ENCODE results near the gene PTPRH. TPM values are rescaled to one million over a fixed set of nuclear protein-coding genes. Genes with fewer than 3 reads are reported as not detected.

Gene PTPRH
- total RNA-seq, 1 donor from 2014 or later, result 1.0 TPM

- Mint-ChIP-seq H3K36me3 (ENCODE audit: low read depth, unreplicated experiment) (peaks cover 6% of the 10 kb centered on the region), H3K9me3 (ENCODE audit: unreplicated experiment) (peaks cover 3% of the 10 kb centered on the region), H3K27me3 (ENCODE audit: low read depth, unreplicated experiment) (peaks cover 43% of the 10 kb centered on the region), H3K4me3 (ENCODE audit: unreplicated experiment) (no peak overlapping the region), H3K4me1 (ENCODE audit: low read depth, unreplicated experiment) (no peaks in the 10 kb centered on the region), H3K27ac (ENCODE audit: unreplicated experiment) (no peak overlapping the region)
- H3K4me2 ChIP-seq (ENCODE audit: low read length), result no peak overlapping the region
- no peaks in the 10 kb centered on the region for H4K20me1 ChIP-seq (ENCODE audit: insufficient read depth, low read length)
- H3K9ac ChIP-seq (ENCODE audit: low read length), result no peak overlapping the region
- no peak for TF ChIP-seq EZH2 (IDR thresholded peaks at IDR 0.05; ENCODE audit: insufficient read depth, low read length)
- TF ChIP-seq, protein P1, sequence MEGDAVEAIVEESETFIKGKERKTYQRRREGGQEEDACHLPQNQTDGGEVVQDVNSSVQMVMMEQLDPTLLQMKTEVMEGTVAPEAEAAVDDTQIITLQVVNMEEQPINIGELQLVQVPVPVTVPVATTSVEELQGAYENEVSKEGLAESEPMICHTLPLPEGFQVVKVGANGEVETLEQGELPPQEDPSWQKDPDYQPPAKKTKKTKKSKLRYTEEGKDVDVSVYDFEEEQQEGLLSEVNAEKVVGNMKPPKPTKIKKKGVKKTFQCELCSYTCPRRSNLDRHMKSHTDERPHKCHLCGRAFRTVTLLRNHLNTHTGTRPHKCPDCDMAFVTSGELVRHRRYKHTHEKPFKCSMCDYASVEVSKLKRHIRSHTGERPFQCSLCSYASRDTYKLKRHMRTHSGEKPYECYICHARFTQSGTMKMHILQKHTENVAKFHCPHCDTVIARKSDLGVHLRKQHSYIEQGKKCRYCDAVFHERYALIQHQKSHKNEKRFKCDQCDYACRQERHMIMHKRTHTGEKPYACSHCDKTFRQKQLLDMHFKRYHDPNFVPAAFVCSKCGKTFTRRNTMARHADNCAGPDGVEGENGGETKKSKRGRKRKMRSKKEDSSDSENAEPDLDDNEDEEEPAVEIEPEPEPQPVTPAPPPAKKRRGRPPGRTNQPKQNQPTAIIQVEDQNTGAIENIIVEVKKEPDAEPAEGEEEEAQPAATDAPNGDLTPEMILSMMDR (IDR thresholded peaks at IDR 0.05; ENCODE audit: insufficient read depth, low read depth, low read length), result no peak
- no peaks in the 10 kb centered on the region for H3K9me3 ChIP-seq (ENCODE audit: insufficient read depth, low read depth, low read length)
- no peak overlapping the region for H3K4me3 ChIP-seq (ENCODE audit: insufficient read depth, low read depth, low read length)
- no peaks in the 10 kb centered on the region for H3K4me1 ChIP-seq (ENCODE audit: insufficient read depth, low read length)
- no peaks in the 10 kb centered on the region for H3K79me2 ChIP-seq (ENCODE audit: insufficient read depth, low read length)
- H3K27ac ChIP-seq (ENCODE audit: low read depth, low read length), result no peak overlapping the region
- H3K27me3 ChIP-seq (ENCODE audit: insufficient read depth, low read length), result no peaks in the 10 kb centered on the region
- no peak overlapping the region for H2AFZ ChIP-seq (ENCODE audit: low read depth, low read length)
- DNase-seq (ENCODE audit: low read depth) (no peak), FAIRE-seq (no peak)
- no peaks in the 10 kb centered on the region for H3K36me3 ChIP-seq (ENCODE audit: insufficient read depth, low read length)
These were observed 12.5 kb downstream of the PTPRH start for GRCh38 chr19:55196803-55197202.

GRCh38 chr19:55193481-55193880 lies 15.8 kb downstream of the PTPRH start:
- Histone ChIP-seq H3K27ac (ENCODE audit: low read depth, low read length) (no peak overlapping the region), H2AFZ (ENCODE audit: low read depth, low read length) (no peak overlapping the region), H3K36me3 (ENCODE audit: insufficient read depth, low read length) (no peaks in the 10 kb centered on the region), H3K9me3 (ENCODE audit: insufficient read depth, low read depth, low read length) (no peaks in the 10 kb centered on the region), H3K27me3 (ENCODE audit: insufficient read depth, low read length) (no peaks in the 10 kb centered on the region), H3K4me1 (ENCODE audit: insufficient read depth, low read length) (peaks cover 3% of the 10 kb centered on the region), H3K4me2 (ENCODE audit: low read length) (no peak overlapping the region), H4K20me1 (ENCODE audit: insufficient read depth, low read length) (no peaks in the 10 kb centered on the region), H3K79me2 (ENCODE audit: insufficient read depth, low read length) (no peaks in the 10 kb centered on the region), H3K4me3 (ENCODE audit: insufficient read depth, low read depth, low read length) (no peak overlapping the region), H3K9ac (ENCODE audit: low read length) (no peak overlapping the region)
- Mint-ChIP-seq H3K27ac (ENCODE audit: unreplicated experiment) (no peak overlapping the region), H3K9me3 (ENCODE audit: unreplicated experiment) (peaks cover 2% of the 10 kb centered on the region), H3K4me3 (ENCODE audit: unreplicated experiment) (no peak overlapping the region), H3K36me3 (ENCODE audit: low read depth, unreplicated experiment) (peaks cover 3% of the 10 kb centered on the region), H3K27me3 (ENCODE audit: low read depth, unreplicated experiment) (peaks cover 26% of the 10 kb centered on the region), H3K4me1 (ENCODE audit: low read depth, unreplicated experiment) (no peaks in the 10 kb centered on the region)
- DNase-seq (ENCODE audit: low read depth) (no peak), FAIRE-seq (no peak)
- no peak for TF ChIP-seq EZH2 (IDR thresholded peaks at IDR 0.05; ENCODE audit: insufficient read depth, low read length)
- TF ChIP-seq, protein P1 (IDR thresholded peaks at IDR 0.05; ENCODE audit: insufficient read depth, low read depth, low read length), result no peak

GRCh38 chr19:55189403-55189835 lies 19.9 kb downstream of the PTPRH start:
- no peaks in the 10 kb centered on the region for H3K79me2 ChIP-seq (ENCODE audit: insufficient read depth, low read length)
- TF ChIP-seq EZH2 (IDR thresholded peaks at IDR 0.05; ENCODE audit: insufficient read depth, low read length), result no peak
- TF ChIP-seq, protein P1 (IDR thresholded peaks at IDR 0.05; ENCODE audit: insufficient read depth, low read depth, low read length), result no peak
- FAIRE-seq (no peak), DNase-seq (ENCODE audit: low read depth) (peak; percentile 96)
- no peak overlapping the region for H3K4me3 ChIP-seq (ENCODE audit: insufficient read depth, low read depth, low read length)
- peak overlapping the region; percentile 48 for H3K9ac ChIP-seq (ENCODE audit: low read length)
- H3K27me3 ChIP-seq (ENCODE audit: insufficient read depth, low read length), result no peaks in the 10 kb centered on the region
- Mint-ChIP-seq H3K9me3 (ENCODE audit: unreplicated experiment) (no peaks in the 10 kb centered on the region), H3K36me3 (ENCODE audit: low read depth, unreplicated experiment) (no peaks in the 10 kb centered on the region), H3K4me3 (ENCODE audit: unreplicated experiment) (no peak overlapping the region), H3K27ac (ENCODE audit: unreplicated experiment) (no peak overlapping the region), H3K4me1 (ENCODE audit: low read depth, unreplicated experiment) (no peaks in the 10 kb centered on the region), H3K27me3 (ENCODE audit: low read depth, unreplicated experiment) (peaks cover 40% of the 10 kb centered on the region)
- H3K9me3 ChIP-seq (ENCODE audit: insufficient read depth, low read depth, low read length), result no peaks in the 10 kb centered on the region
- H2AFZ ChIP-seq (ENCODE audit: low read depth, low read length), result peak overlapping the region; percentile 49
- H4K20me1 ChIP-seq (ENCODE audit: insufficient read depth, low read length), result no peaks in the 10 kb centered on the region
- H3K4me1 ChIP-seq (ENCODE audit: insufficient read depth, low read length), result peaks cover 3% of the 10 kb centered on the region
- peak overlapping the region; percentile 54 for H3K27ac ChIP-seq (ENCODE audit: low read depth, low read length)
- H3K36me3 ChIP-seq (ENCODE audit: insufficient read depth, low read length), result no peaks in the 10 kb centered on the region
- H3K4me2 ChIP-seq (ENCODE audit: low read length), result peak overlapping the region; percentile 21

All from astrocyte (in vitro differentiated cells and primary cell).